ENCODE results near the gene GRIN2C.

Gene GRIN2C

DNA sequence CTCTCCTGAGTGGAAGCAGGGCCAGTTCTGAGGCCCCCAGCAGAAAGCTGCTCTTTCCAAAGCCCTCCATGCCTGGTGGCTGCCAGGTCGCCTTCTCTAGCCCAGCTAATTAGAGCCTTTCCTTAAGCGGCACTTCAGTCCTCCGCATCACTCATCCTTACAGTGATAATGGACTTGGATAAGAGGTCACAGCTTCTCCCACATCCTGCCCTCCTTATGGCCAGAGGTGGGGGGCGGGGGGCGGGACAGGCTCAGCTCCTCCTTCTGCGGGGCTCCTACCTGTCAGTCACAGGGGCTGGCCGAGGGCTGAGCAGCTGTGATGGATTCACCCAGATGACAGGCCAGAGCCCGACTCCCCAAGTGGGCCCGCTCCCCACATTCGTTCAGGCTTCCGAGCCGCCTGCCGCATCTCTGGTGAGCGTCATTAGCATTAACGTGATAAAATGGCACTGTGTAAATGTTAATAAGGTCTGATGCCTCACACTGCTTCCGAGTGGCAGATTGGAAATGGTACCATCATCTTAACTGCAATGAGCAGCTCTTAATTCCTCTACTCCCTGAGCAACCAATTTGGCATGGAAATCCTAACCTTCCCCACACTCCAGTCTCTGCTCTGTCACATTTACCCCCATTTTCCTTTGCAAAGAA lies 41.3 kb downstream of the GRIN2C start:
- no peak overlapping the region for H3K27ac ChIP-seq
- TF ChIP-seq CTCF (conservative IDR thresholded peaks at IDR 0.05): no peak

DNA sequence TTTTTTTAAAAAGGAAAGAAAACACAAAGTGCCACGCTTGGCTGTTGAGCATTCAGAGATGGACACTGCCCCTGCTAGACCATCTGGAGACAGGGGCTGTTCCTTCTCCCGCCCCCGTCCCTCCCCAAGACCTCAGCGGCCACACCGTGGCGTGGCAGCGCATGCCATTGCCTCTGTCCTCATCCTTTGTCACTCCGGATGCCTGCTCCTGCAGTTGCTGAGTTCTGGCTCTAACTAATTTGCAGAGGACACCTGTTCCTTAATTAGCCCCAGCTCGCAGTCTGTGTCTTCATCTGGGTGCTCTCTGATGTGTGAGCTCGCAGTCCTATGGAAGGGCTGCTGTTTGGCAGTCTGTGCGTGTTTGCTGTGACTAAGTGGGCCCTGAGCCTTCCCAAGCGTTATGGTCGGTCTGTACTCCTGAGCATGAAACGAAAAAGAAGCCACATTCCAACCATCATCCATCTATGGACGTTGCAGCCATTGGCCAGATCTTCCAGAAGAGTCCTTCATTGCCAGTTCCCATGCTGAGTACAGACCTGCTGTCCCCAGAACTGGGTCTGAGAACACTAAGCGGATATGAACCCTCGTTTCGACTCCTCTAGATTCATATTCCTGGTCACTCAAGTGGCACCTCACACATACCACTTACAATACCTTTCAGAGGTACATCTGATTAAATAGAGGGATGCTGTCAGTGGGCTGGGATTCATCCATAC lies 42.6 kb downstream of the GRIN2C start:
- no peak overlapping the region for H3K27ac ChIP-seq
- no peak for TF ChIP-seq CTCF (conservative IDR thresholded peaks at IDR 0.05)

- H3K27ac ChIP-seq: no peak overlapping the region
- TF ChIP-seq CTCF (conservative IDR thresholded peaks at IDR 0.05): no peak
These were observed 43.9 kb downstream of the GRIN2C start for GRCh38 chr17:74815550-74816370.

GRCh38 chr17:74815067-74815466 lies 44.6 kb downstream of the GRIN2C start:
- no peak for TF ChIP-seq CTCF (conservative IDR thresholded peaks at IDR 0.05)
- no peak overlapping the region for H3K27ac ChIP-seq

DNA sequence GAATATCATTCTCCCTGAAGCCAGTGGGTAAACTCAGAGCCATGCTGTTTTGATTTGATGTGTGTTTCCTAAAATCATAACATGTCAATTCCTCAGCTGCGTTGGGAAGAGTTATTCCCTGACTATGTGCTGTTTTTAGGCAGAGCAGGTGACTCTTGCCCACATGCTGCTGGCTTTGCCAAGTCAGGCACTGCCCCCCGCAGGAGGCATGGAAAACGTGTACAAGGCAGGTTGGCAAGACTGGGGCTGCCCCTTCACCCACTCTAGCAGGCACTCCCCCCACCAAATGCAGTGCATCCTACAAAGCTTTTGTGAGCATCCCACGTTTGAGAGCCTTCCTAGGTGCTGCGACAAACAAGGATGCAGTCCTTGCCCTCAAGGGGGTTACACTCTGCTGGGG lies 45.2 kb downstream of the GRIN2C start:
- no peak overlapping the region for H3K27ac ChIP-seq
- TF ChIP-seq CTCF (conservative IDR thresholded peaks at IDR 0.05): no peak

DNA sequence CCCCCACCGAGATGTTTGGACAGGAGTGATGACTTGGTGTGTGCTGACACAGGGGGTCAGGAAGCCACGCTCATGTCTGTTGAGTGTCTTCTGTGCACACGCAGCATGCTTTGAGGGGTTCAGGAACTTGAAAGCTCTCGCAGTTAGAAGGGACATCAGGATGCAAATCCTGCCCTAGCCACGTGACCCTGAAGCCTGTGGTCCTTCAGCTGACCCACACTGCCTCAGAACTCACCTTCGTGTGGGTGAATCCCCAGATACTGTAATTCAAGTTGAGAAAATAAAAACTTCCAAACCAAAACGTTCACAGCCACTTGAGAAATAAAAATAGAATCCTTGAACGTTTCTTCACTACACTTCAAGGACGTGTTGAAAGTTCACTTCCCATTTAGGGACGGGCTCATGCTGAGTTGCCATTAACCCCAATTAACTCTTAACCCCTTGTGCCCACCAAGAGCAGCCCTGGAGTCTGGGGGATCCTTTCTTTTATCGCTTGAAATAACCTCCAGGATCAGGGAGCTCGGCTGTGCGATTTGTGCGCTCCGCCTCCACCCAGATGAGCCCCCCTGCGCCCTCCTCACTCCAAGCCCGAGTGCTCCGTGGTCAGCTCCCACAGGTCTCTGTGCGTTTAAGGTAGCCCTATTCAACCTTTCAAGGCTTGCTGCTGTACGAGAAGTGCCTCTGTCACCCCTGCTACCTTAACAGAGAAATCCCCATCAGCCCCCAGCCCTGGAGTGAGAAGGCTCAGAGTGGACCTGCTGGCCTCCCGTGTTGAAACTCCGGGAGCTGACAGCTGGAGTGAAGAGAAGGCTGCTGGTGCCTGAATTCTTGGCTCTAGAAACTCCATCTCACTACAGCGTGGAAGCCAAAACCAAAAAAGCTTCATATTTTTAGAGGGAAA lies 47.3 kb downstream of the GRIN2C start:
- no peak for TF ChIP-seq CTCF (conservative IDR thresholded peaks at IDR 0.05)
- H3K27ac ChIP-seq: no peak overlapping the region
